Ovary (tissue), 3 donors: Measurements from ENCODE around the gene TMEM54.

Experiments used
- CTCF ChIP-seq, 3 donors: fragments of 450-650 bp in 2 of 3; fragments of 200-600 bp in 1 of 3; IDR thresholded peaks; one replicate each; pipeline versions ENCODE4 v1.5.1 to v1.8.0; 2016 to 2022; ENCODE audit warnings: antibody characterized with exemption in 3 of 3, mild to moderate bottlenecking in 1 of 3
- EP300 ChIP-seq: sonication (generic); formaldehyde crosslinking; IDR thresholded peaks from one replicate; pipeline ENCODE4 v1.6.1; 2017; ENCODE audit warnings: antibody characterized with exemption
- POLR2A ChIP-seq: fragments of 450-650 bp; IDR thresholded peaks from one replicate; pipeline ENCODE4 v1.6.1; 2017; ENCODE audit warnings: antibody characterized with exemption, mild to moderate bottlenecking, moderate library complexity
- donor health status: DM: no; HTN: no; CAD: no.

- TF ChIP-seq CTCF (IDR thresholded peaks at IDR 0.05): no peak
- TF ChIP-seq EP300: no peak
- no peak for TF ChIP-seq POLR2A
Measured at GRCh38 chr1:32901823-32902534, 790 bp upstream of the TMEM54 start.
